ENCODE data around the gene C20orf202.

The C20orf202 gene

DNA sequence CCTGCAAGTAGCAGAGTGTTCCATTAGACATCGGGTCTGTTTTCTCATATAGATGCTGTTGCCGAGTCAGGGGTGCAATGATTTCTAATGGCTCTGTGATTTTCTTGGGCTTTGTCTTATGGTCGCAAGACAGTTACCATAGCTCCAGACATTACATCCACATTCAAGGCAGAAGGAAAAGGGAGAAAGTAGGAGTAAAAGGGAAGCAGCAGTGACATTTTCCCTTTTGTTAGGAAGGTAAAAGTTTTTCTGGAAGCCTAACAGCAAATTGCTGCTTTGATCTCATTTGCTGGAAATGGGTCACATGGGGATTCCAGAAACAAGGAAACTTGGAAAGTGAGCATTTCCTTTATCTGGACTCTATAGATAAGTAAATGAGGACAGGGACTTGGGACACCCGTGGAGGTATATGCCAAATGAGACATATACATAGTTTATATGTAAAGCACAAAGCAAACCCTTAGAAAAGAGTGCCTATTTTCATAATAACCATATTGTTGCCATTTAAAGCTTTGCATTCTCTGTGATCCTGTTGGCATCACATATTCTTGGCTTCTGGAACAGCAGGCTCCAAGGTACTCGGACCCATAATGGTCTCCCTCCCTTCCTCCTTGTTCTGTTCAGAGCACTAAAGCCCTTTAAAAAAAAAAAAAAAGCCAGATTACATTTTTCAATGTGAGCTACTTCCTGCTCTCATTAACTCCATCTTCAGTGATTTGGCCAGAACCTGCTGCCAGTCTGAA is at the start of gene C20orf202:
Gene C20orf202 (plus strand): TSS at position 693 of the 743 bp plus-strand sequence. CDS start 132 bp downstream, outside the sequence.
- H3K9me3 ChIP-seq (ENCODE audit: control insufficient read depth, insufficient read depth, low read length) = no peaks in the 10 kb centered on the region
- H3K9ac ChIP-seq (ENCODE audit: low read depth, low read length) = no peak within 1 kb of the TSS
- H3K27me3 ChIP-seq (ENCODE audit: control insufficient read depth, insufficient read depth, low read length) = no peaks in the 10 kb centered on the region
- H3K4me1 ChIP-seq (ENCODE audit: control insufficient read depth, insufficient read depth, low read length) = no peaks in the 10 kb centered on the region
- H3K4me3 ChIP-seq (ENCODE audit: low read depth, low read length) = no peak within 1 kb of the TSS
- H3K36me3 ChIP-seq (ENCODE audit: control insufficient read depth, insufficient read depth, low read length) = no peaks in the 10 kb centered on the region

DNA sequence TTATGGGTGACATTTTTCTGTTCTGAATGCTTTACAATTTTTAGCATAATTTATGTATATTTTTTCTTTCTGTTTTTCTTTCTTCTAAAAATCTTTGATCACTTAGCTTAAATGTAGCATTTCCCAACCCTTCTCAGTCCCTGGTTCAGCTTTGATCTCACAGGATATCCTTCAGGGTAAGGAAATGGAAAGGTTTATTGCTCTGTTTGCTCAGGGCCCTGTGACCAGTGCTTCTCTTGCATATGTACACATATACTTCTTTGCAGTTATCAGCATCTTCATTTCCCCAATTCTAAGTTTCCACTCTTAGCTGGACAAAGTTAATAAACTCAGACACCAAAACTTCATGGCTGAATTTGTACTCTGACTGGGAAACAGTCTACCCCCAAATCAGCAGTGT is 49.0 kb upstream of the C20orf202 start:
- no peaks in the 10 kb centered on the region for H3K36me3 ChIP-seq (ENCODE audit: control insufficient read depth, insufficient read depth, low read length)
- no peaks in the 10 kb centered on the region for H3K4me1 ChIP-seq (ENCODE audit: control insufficient read depth, insufficient read depth, low read length)
- no peaks in the 10 kb centered on the region for H3K9me3 ChIP-seq (ENCODE audit: control insufficient read depth, insufficient read depth, low read length)
- H3K9ac ChIP-seq (ENCODE audit: low read depth, low read length) = no peak overlapping the region
- H3K4me3 ChIP-seq (ENCODE audit: low read depth, low read length) = no peak overlapping the region
- no peaks in the 10 kb centered on the region for H3K27me3 ChIP-seq (ENCODE audit: control insufficient read depth, insufficient read depth, low read length)

DNA sequence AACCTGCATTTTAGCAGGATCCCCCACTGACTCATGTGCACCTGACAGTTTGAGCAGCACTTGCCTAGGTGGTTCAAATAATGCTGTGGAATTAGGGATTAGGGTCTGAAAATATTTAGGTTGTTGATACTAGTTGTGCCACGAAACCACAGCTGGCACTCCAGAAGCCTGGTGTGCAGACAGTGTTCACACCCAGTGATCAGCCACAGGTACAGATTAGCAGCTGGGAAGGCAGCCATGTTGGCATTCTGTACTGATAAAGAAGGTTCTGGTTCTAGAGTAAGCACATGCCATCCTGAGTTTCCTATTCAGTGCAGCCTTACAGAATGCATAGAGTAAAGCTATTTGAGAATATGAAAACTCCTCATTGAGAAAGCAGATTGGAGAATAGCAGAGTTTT is 48.6 kb upstream of the C20orf202 start:
- no peaks in the 10 kb centered on the region for H3K36me3 ChIP-seq (ENCODE audit: control insufficient read depth, insufficient read depth, low read length)
- no peaks in the 10 kb centered on the region for H3K9me3 ChIP-seq (ENCODE audit: control insufficient read depth, insufficient read depth, low read length)
- H3K4me1 ChIP-seq (ENCODE audit: control insufficient read depth, insufficient read depth, low read length) = no peaks in the 10 kb centered on the region
- no peaks in the 10 kb centered on the region for H3K27me3 ChIP-seq (ENCODE audit: control insufficient read depth, insufficient read depth, low read length)
- no peak overlapping the region for H3K9ac ChIP-seq (ENCODE audit: low read depth, low read length)
- H3K4me3 ChIP-seq (ENCODE audit: low read depth, low read length) = no peak overlapping the region

DNA sequence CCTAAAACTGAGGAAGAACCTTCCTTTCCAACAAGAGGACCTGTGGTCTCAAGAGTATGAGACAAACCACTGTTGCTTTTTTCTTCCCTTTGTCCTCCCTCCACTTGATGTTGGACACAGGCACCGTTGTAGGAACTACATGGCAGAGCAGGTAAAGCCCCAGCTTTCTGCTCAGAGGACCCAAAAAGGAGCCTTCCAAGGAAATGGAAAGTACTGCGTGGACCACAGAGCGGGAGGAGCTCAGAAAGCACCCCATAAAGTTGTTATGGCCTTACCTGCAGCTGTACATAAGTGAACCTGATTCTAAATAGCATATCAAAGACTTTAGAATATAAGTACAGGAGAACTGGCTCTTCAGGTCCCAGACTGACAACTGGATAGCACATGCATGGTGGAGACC is 47.9 kb upstream of the C20orf202 start:
- Histone ChIP-seq H3K36me3 (ENCODE audit: control insufficient read depth, insufficient read depth, low read length) (peaks cover under 1% of the 10 kb centered on the region), H3K4me1 (ENCODE audit: control insufficient read depth, insufficient read depth, low read length) (no peaks in the 10 kb centered on the region), H3K4me3 (ENCODE audit: low read depth, low read length) (no peak overlapping the region), H3K27me3 (ENCODE audit: control insufficient read depth, insufficient read depth, low read length) (no peaks in the 10 kb centered on the region), H3K9me3 (ENCODE audit: control insufficient read depth, insufficient read depth, low read length) (no peaks in the 10 kb centered on the region), H3K9ac (ENCODE audit: low read depth, low read length) (no peak overlapping the region)

DNA sequence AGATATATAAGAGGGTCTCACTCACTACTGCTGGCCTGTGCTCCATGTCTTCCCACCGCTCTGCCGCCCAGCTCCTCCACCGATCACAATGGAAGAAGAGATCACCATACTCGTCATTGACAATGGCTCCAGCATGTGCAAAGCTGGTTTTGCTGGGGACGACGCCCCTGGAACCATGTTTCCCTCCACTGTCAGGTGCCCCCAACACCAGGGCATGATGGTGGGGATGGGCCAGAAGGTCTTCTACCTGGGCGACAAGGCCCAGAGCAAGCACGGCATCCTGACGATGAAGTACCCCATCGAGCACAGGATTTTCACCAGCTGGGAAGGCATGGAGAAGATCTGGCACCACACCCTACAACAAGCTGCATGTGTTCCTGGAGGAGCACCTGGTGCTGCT is 42.8 kb upstream of the C20orf202 start:
- H3K27me3 ChIP-seq (ENCODE audit: control insufficient read depth, insufficient read depth, low read length) = no peaks in the 10 kb centered on the region
- H3K9ac ChIP-seq (ENCODE audit: low read depth, low read length) = no peak overlapping the region
- H3K4me3 ChIP-seq (ENCODE audit: low read depth, low read length) = no peak overlapping the region
- H3K36me3 ChIP-seq (ENCODE audit: control insufficient read depth, insufficient read depth, low read length) = peaks cover 35% of the 10 kb centered on the region
- H3K4me1 ChIP-seq (ENCODE audit: control insufficient read depth, insufficient read depth, low read length) = no peaks in the 10 kb centered on the region
- no peaks in the 10 kb centered on the region for H3K9me3 ChIP-seq (ENCODE audit: control insufficient read depth, insufficient read depth, low read length)

DNA sequence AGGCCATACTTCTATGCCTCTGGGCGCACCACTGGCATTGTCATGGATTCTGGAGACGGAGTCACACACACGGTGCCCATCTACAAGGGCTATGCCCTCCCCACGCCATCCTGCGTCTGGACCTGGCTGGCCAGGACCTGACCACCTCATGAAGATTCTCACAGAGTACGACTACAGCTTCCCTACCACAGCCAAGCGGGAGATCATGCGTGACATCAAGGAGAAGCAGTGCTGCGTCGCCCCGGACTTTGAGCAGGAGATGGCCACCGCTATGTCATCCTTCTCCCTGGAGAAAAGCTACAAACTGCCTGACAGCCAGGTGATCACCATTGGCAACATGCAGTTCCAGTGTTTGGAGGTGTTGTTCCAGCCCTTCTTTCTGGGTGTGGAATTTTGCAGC is 42.3 kb upstream of the C20orf202 start:
- Histone ChIP-seq H3K36me3 (ENCODE audit: control insufficient read depth, insufficient read depth, low read length) (peaks cover 40% of the 10 kb centered on the region), H3K27me3 (ENCODE audit: control insufficient read depth, insufficient read depth, low read length) (no peaks in the 10 kb centered on the region), H3K4me1 (ENCODE audit: control insufficient read depth, insufficient read depth, low read length) (no peaks in the 10 kb centered on the region), H3K4me3 (ENCODE audit: low read depth, low read length) (no peak overlapping the region), H3K9me3 (ENCODE audit: control insufficient read depth, insufficient read depth, low read length) (no peaks in the 10 kb centered on the region), H3K9ac (ENCODE audit: low read depth, low read length) (no peak overlapping the region)

DNA sequence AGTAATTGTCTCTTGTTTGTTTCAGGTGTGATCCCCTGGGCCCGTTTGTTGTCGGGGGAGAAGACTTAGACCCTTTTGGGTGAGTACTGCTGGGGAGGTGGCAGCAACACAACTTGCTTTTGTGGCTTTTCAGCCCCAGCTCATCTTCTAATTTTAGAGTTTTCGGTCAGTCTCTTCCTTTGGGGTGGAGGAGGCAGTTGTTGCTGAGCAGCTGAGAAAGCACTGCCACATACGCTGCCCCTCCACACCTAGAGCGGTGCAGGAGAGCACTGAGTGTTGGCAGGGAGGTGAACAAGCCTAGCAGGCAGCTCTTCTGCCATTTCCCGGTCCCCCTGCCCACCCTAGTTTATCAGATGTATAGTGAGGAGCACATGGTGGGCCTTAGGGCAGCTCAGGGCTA is 40.1 kb upstream of the C20orf202 start:
- no peaks in the 10 kb centered on the region for H3K27me3 ChIP-seq (ENCODE audit: control insufficient read depth, insufficient read depth, low read length)
- H3K4me3 ChIP-seq (ENCODE audit: low read depth, low read length) = no peak overlapping the region
- H3K9me3 ChIP-seq (ENCODE audit: control insufficient read depth, insufficient read depth, low read length) = no peaks in the 10 kb centered on the region
- H3K36me3 ChIP-seq (ENCODE audit: control insufficient read depth, insufficient read depth, low read length) = peaks cover 43% of the 10 kb centered on the region
- H3K4me1 ChIP-seq (ENCODE audit: control insufficient read depth, insufficient read depth, low read length) = no peaks in the 10 kb centered on the region
- no peak overlapping the region for H3K9ac ChIP-seq (ENCODE audit: low read depth, low read length)

DNA sequence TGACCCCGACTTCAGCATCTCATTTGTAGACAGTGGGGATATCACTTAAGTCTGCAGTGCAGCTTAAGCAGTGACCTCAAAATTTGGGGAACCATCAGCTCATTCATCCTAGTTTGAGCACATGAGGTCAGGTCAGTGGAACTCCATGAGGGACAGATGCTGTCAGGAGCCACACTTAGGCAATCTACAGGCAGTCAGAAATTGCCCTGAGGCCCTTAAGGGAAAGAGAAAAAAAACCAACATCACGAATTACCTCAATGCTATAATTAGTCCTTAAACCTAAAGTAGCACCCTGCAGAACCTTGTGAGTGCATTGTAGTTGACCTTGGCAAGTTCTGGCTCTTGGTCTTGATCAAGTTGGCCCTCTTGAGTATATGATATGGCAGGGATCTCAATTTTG is 39.6 kb upstream of the C20orf202 start:
- Histone ChIP-seq H3K36me3 (ENCODE audit: control insufficient read depth, insufficient read depth, low read length) (peaks cover 43% of the 10 kb centered on the region), H3K4me1 (ENCODE audit: control insufficient read depth, insufficient read depth, low read length) (no peaks in the 10 kb centered on the region), H3K9me3 (ENCODE audit: control insufficient read depth, insufficient read depth, low read length) (no peaks in the 10 kb centered on the region), H3K4me3 (ENCODE audit: low read depth, low read length) (no peak overlapping the region), H3K9ac (ENCODE audit: low read depth, low read length) (no peak overlapping the region), H3K27me3 (ENCODE audit: control insufficient read depth, insufficient read depth, low read length) (no peaks in the 10 kb centered on the region)

DNA sequence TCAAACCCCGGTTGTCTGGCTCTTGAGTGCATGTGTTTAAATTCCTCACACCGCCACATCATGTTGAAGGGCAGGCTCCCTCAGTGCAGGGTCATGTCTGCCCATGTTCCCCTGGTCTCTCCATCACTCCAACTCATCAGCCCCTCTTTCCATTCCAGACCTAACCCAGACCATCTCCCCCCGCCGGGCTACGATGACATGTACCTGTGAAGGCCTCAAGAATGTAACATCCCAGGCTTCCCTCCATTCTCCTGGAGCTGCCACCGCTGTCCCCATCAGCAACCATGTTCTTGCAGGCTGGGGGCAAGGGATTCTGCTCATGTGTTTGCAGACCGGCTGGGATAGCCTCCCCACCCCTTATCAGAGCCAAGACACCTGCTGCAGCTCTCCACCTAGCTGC is 38.4 kb upstream of the C20orf202 start:
- no peaks in the 10 kb centered on the region for H3K4me1 ChIP-seq (ENCODE audit: control insufficient read depth, insufficient read depth, low read length)
- no peak overlapping the region for H3K4me3 ChIP-seq (ENCODE audit: low read depth, low read length)
- H3K27me3 ChIP-seq (ENCODE audit: control insufficient read depth, insufficient read depth, low read length) = no peaks in the 10 kb centered on the region
- no peak overlapping the region for H3K9ac ChIP-seq (ENCODE audit: low read depth, low read length)
- no peaks in the 10 kb centered on the region for H3K9me3 ChIP-seq (ENCODE audit: control insufficient read depth, insufficient read depth, low read length)
- peaks cover 51% of the 10 kb centered on the region for H3K36me3 ChIP-seq (ENCODE audit: control insufficient read depth, insufficient read depth, low read length)

DNA sequence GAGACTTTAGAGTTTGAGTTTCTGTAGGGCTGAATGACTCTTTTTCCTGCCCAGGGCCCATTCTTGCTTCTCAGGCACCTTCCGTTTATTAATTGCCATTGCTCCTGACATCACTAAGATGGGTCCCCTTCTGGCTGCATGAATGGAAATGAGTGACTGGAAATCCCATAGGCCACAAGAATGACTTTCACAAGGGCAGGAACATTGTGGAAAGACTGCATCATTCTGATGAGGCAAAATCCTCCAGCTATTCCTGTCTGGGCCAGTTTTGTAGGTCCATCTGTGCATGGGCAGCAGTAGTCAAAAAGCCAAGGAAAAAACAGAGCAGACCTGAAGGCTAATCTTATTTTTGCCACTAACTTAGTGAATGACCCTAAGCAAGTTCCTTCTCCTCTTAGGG is 37.7 kb upstream of the C20orf202 start:
- Histone ChIP-seq H3K9ac (ENCODE audit: low read depth, low read length) (no peak overlapping the region), H3K4me3 (ENCODE audit: low read depth, low read length) (no peak overlapping the region), H3K9me3 (ENCODE audit: control insufficient read depth, insufficient read depth, low read length) (no peaks in the 10 kb centered on the region), H3K27me3 (ENCODE audit: control insufficient read depth, insufficient read depth, low read length) (no peaks in the 10 kb centered on the region), H3K4me1 (ENCODE audit: control insufficient read depth, insufficient read depth, low read length) (no peaks in the 10 kb centered on the region), H3K36me3 (ENCODE audit: control insufficient read depth, insufficient read depth, low read length) (peaks cover 49% of the 10 kb centered on the region)

DNA sequence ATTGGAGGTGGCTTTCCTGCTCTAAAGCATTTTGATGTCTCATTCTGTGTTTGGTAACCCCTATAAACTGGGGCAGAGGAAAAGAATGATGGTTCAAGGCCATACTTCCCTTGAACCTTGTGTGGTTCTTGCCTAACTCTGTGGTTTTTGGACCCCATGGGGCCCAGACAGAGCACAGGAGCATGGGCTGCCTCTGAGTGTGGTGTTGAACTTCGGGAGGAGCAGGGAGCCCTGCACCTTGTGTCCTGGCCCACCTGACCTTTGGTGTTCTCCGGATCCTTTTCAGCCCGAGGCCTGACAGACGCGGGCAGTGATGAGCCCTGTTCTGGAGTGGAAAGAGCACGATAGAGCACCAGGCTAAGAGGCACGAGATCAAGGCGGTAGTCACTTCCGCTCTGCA is 37.3 kb upstream of the C20orf202 start:
- H3K4me1 ChIP-seq (ENCODE audit: control insufficient read depth, insufficient read depth, low read length) = no peaks in the 10 kb centered on the region
- no peak overlapping the region for H3K9ac ChIP-seq (ENCODE audit: low read depth, low read length)
- H3K4me3 ChIP-seq (ENCODE audit: low read depth, low read length) = no peak overlapping the region
- no peaks in the 10 kb centered on the region for H3K27me3 ChIP-seq (ENCODE audit: control insufficient read depth, insufficient read depth, low read length)
- H3K9me3 ChIP-seq (ENCODE audit: control insufficient read depth, insufficient read depth, low read length) = no peaks in the 10 kb centered on the region
- peaks cover 45% of the 10 kb centered on the region for H3K36me3 ChIP-seq (ENCODE audit: control insufficient read depth, insufficient read depth, low read length)

DNA sequence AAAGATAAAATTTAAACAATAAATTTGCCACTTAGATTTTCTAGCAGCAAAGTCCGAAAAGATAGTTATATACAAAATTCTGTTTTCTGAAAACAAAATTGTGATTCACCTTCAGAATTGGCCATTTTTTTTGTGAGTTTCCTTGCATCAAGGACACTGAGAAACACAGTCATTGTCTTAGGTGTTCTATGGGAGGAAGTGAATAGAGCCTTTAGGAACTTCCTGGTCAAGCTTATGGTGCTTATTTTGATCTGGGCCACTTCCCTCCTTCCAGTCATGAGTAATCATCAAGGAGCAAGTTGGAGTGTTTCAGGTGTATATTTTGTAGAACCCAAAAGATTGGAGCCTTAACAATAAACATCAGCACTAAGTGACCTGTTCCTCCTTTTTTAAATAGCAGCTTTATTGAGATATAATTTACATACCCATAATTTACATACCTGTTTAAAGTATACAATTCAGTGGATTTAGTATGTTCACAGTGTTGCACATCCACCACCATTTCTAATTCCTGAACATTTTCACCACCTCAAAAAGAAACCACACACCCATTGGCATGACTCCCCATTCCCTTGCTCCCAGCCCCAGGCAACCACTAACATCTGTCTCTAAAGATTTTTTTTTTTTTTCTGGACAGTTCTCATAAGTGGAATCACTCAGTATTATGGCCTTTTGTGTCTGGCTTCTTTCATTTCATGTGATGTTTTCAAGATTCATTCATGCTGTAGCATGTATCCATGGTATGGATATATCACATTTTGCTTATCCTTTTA is 36.1 kb upstream of the C20orf202 start:
- Histone ChIP-seq H3K9ac (ENCODE audit: low read depth, low read length) (no peak overlapping the region), H3K27me3 (ENCODE audit: control insufficient read depth, insufficient read depth, low read length) (no peaks in the 10 kb centered on the region), H3K4me1 (ENCODE audit: control insufficient read depth, insufficient read depth, low read length) (no peaks in the 10 kb centered on the region), H3K9me3 (ENCODE audit: control insufficient read depth, insufficient read depth, low read length) (no peaks in the 10 kb centered on the region), H3K4me3 (ENCODE audit: low read depth, low read length) (no peak overlapping the region), H3K36me3 (ENCODE audit: control insufficient read depth, insufficient read depth, low read length) (peaks cover 40% of the 10 kb centered on the region)

Data from iPS-15b (cell line).